Endometrium (tissue), 2 donors: ENCODE results near the gene SCAMP5.

ENCODE experiments used
- FAIRE-seq: peaks from 2 replicates; lab custom pipeline; 2012; peaks lifted over from hg19 to GRCh38; lab: Jason Lieb, UNC
- donor health status: control.
- donor health status: control.

The SCAMP5 gene

GRCh38 chr15:75023181-75023871, 28.0 kb downstream of the SCAMP5 start, which contains the start of gene PPCDC:
TSS of gene PPCDC (plus strand) at chr15:75023590. CDS start at chr15:75028319, 4,729 bp downstream.
- peak; percentile 92 for FAIRE-seq

GRCh38 chr15:75023872-75024636, 28.7 kb downstream of the SCAMP5 start:
- no peak for FAIRE-seq

GRCh38 chr15:75025107-75025506, 29.7 kb downstream of the SCAMP5 start:
- no peak for FAIRE-seq

- no peak for FAIRE-seq
Measured at GRCh38 chr15:75025548-75026260, 30.3 kb downstream of the SCAMP5 start.

GRCh38 chr15:75027551-75027950, 32.2 kb downstream of the SCAMP5 start:
- FAIRE-seq, result no peak

- FAIRE-seq, result no peak
Measured at GRCh38 chr15:75028991-75029377, 33.6 kb downstream of the SCAMP5 start.

- FAIRE-seq, result peak; percentile 8
Measured at GRCh38 chr15:75029378-75030022, 34.1 kb downstream of the SCAMP5 start.

- no peak for FAIRE-seq
Measured at GRCh38 chr15:75030023-75030413, 34.7 kb downstream of the SCAMP5 start.

- no peak for FAIRE-seq
Measured at GRCh38 chr15:75030424-75030823, 35.1 kb downstream of the SCAMP5 start.

GRCh38 chr15:75031848-75032247, 36.5 kb downstream of the SCAMP5 start:
- no peak for FAIRE-seq

GRCh38 chr15:75032395-75032794, 37.0 kb downstream of the SCAMP5 start:
- FAIRE-seq, result no peak

GRCh38 chr15:75033809-75034208, 38.4 kb downstream of the SCAMP5 start:
- no peak for FAIRE-seq

GRCh38 chr15:75034615-75035014, 39.3 kb downstream of the SCAMP5 start:
- no peak for FAIRE-seq

- FAIRE-seq, result no peak
Measured at GRCh38 chr15:75036212-75036616, 40.9 kb downstream of the SCAMP5 start.

GRCh38 chr15:75037685-75038084, 42.3 kb downstream of the SCAMP5 start:
- FAIRE-seq, result no peak

- FAIRE-seq, result no peak
Measured at GRCh38 chr15:75038231-75038630, 42.9 kb downstream of the SCAMP5 start.

GRCh38 chr15:75042730-75043508, 47.6 kb downstream of the SCAMP5 start:
- FAIRE-seq, result no peak

- FAIRE-seq, result peak; percentile 8
Measured at GRCh38 chr15:75043509-75044257, 48.3 kb downstream of the SCAMP5 start.

GRCh38 chr15:75044258-75044878, 49.0 kb downstream of the SCAMP5 start:
- no peak for FAIRE-seq

GRCh38 chr15:75045332-75046015, 50.1 kb downstream of the SCAMP5 start:
- FAIRE-seq, result no peak
